GM12878 (cell line): Measurements from ENCODE around the gene SPANXN4. TPM values are rescaled to one million over a fixed set of nuclear protein-coding genes. Genes with fewer than 3 reads are reported as not detected.

ENCODE experiments used
- ATAC-seq: fragments of 200-7000 bp; cut with Tn5 transposase; 3 replicates; pipeline ENCODE4 v1.9.1; 2020; ENCODE audit warnings: mild to moderate bottlenecking, moderate library complexity
- BruUV-seq: library from RNA; stranded (reverse); fragments of 400-500 nt; replicated peaks from 2 replicates; lab custom pipeline; 2021; lab: Mats Ljungman, UMichigan
- CTCF ChIA-PET: fragments of 300-600 bp; sonication (Branson Sonifier 250); formaldehyde crosslinking; extraction: SDS; loops from one replicate; lab custom pipeline; 2021; ENCODE audit warnings: inconsistent platforms; lab: Yijun Ruan, JAX
- POLR2A ChIA-PET: fragments of 350-600 bp; formaldehyde crosslinking; extraction: SDS; loops from one replicate; lab custom pipeline; 2021; ENCODE audit warnings: inconsistent platforms; lab: Charles Lee
- RAD21 ChIA-PET: fragments of 300-600 bp; sonication (Branson Sonifier 250); formaldehyde crosslinking; loops from one replicate; lab custom pipeline; 2023; ENCODE audit warnings: antibody characterized with exemption; ENCODE audit not compliant: unreplicated experiment; lab: Charles Lee
- SMC1A ChIA-PET: fragments of 300-600 bp; sonication (Branson Sonifier 250); formaldehyde crosslinking; loops from one replicate; lab custom pipeline; 2023; ENCODE audit not compliant: unreplicated experiment, uncharacterized antibody; lab: Charles Lee
- DNase-seq: peaks from one replicate; pipeline ENCODE4 v3.0.0-alpha.2; 2011; ENCODE audit warnings: low read depth, low spot score
- FAIRE-seq: peaks from 3 replicates; lab custom pipeline; 2011; peaks lifted over from hg19 to GRCh38; lab: Jason Lieb, UNC
- H2AFZ ChIP-seq: 2 replicates; pipeline ENCODE4 v1.6.0; 2011; ENCODE audit warnings: low read depth, low read length, control low read depth; ENCODE audit not compliant: control insufficient read depth
- H3K27ac ChIP-seq: 2 replicates; pipeline ENCODE4 v1.5.1; 2011; ENCODE audit warnings: control low read depth; ENCODE audit not compliant: control insufficient read depth, insufficient read depth
- H3K27me3 ChIP-seq, 2 experiments: replicated peaks in 1 of 2; 2 replicates each; pipeline versions ENCODE4 v1.6.0 to v1.6.1; 2011; ENCODE audit warnings: low read length in 1 of 2; ENCODE audit not compliant: control insufficient read depth in 2 of 2, insufficient read depth in 2 of 2
- H3K36me3 ChIP-seq, 2 experiments: 2 replicates each; pipeline ENCODE4 v1.5.1; 2011; ENCODE audit warnings: low read length in 1 of 2; ENCODE audit not compliant: control insufficient read depth in 2 of 2, insufficient read depth in 2 of 2
- H3K4me1 ChIP-seq: 2 replicates; pipeline ENCODE4 v1.6.1; 2011; ENCODE audit warnings: mild to moderate bottlenecking, low read length, moderate library complexity, mixed read lengths; ENCODE audit not compliant: control insufficient read depth, insufficient read depth
- H3K4me2 ChIP-seq: 2 replicates; pipeline ENCODE4 v1.6.0; 2011; ENCODE audit warnings: control low read depth; ENCODE audit not compliant: control insufficient read depth, insufficient read depth
- H3K4me3 ChIP-seq: fragments of 200-600 bp; sonication (generic); 2 replicates; pipeline ENCODE4 v1.5.1; 2016
- H3K79me2 ChIP-seq: 2 replicates; pipeline ENCODE4 v1.6.0; 2011; ENCODE audit warnings: low read length; ENCODE audit not compliant: control insufficient read depth, insufficient read depth
- H3K9ac ChIP-seq: 2 replicates; pipeline ENCODE4 v1.8.0; 2011; ENCODE audit warnings: low read length, control low read depth, mixed read lengths; ENCODE audit not compliant: control insufficient read depth, insufficient read depth
- H3K9me3 ChIP-seq: replicated peaks from 3 replicates; pipeline ENCODE4 v1.5.1; 2011; ENCODE audit warnings: mild to moderate bottlenecking, low read length; ENCODE audit not compliant: control insufficient read depth, insufficient read depth
- H4K20me1 ChIP-seq: 2 replicates; pipeline ENCODE4 v1.6.0; 2011; ENCODE audit not compliant: control insufficient read depth, insufficient read depth
- CBFB ChIP-seq: IDR thresholded peaks from 2 replicates; pipeline ENCODE4 v1.6.1; 2016; ENCODE audit warnings: antibody characterized with exemption, low read depth
- CBX5 ChIP-seq: sonication (generic); IDR thresholded peaks from 2 replicates; pipeline ENCODE4 v1.6.1; 2016; ENCODE audit warnings: low read depth, moderate library complexity, mild to moderate bottlenecking, inconsistent platforms
- ETV6 ChIP-seq, 2 experiments: fragments of 450-650 bp in 1 of 2; IDR thresholded peaks in 1 of 2; conservative IDR thresholded peaks in 1 of 2; 2 replicates each; pipeline ENCODE4 v1.6.1; 2014; ENCODE audit warnings: antibody characterized with exemption in 1 of 2, borderline replicate concordance in 1 of 2, low read depth in 1 of 2, mild to moderate bottlenecking in 1 of 2, moderate library complexity in 1 of 2
- HDAC2 ChIP-seq: fragments of 200-600 bp; sonication (generic); IDR thresholded peaks from 2 replicates; pipeline ENCODE4 v1.6.1; 2017
- KAT2A ChIP-seq: conservative IDR thresholded peaks from 2 replicates; pipeline ENCODE4 v1.6.1; 2011; ENCODE audit warnings: low read depth, low read length; ENCODE audit not compliant: control insufficient read depth
- MTA2 ChIP-seq: fragments of 450-650 bp; IDR thresholded peaks from 2 replicates; pipeline ENCODE4 v1.6.1; 2016; ENCODE audit warnings: low read depth, mild to moderate bottlenecking, moderate library complexity
- RAD21 ChIP-seq: IDR thresholded peaks from 2 replicates; pipeline ENCODE4 v1.6.1; 2011; ENCODE audit warnings: mild to moderate bottlenecking, low read depth, low read length, moderate library complexity; ENCODE audit not compliant: insufficient read depth
- RAD51 ChIP-seq: fragments of 450-650 bp; IDR thresholded peaks from 2 replicates; pipeline ENCODE4 v1.6.1; 2016; ENCODE audit warnings: moderate library complexity, mild to moderate bottlenecking, inconsistent platforms
- TBL1XR1 ChIP-seq: IDR thresholded peaks from 2 replicates; pipeline ENCODE4 v1.6.1; 2012; ENCODE audit warnings: low read depth, low read length, improper control_type of control experiment
- ZNF217 ChIP-seq: fragments of 450-650 bp; IDR thresholded peaks from 2 replicates; pipeline ENCODE4 v1.6.1; 2017; ENCODE audit warnings: antibody characterized with exemption, mild to moderate bottlenecking
- ZSCAN29 ChIP-seq: fragments of 450-650 bp; IDR thresholded peaks from 2 replicates; pipeline ENCODE4 v1.6.1; 2017; ENCODE audit warnings: mild to moderate bottlenecking, moderate library complexity
- WGBS: methylation state at CpG from one replicate; pipeline ENCODE4 v1.1.6; 2016; ENCODE audit warnings: low lambda C conversion rate; ENCODE audit not compliant: insufficient replicate concordance, insufficient coverage; ENCODE audit errors: missing lambda C conversion rate; 5-methylcytosine and 5-hydroxymethylcytosine counted together
- in situ Hi-C: fragments of 300-500 bp; cut with MboI; formaldehyde crosslinking; loops from 9 replicates; pipeline ENCODE4 v1.14.3; 2018; ENCODE audit warnings: mixed read lengths
- intact Hi-C: fragments of 100-400 bp; cut with micrococcal nuclease; formaldehyde crosslinking; loops from one replicate; pipeline ENCODE4 v1.14.2; 2022; ENCODE audit not compliant: unreplicated experiment
- polyA plus RNA-seq, 11 experiments: library from polyadenylated mRNA; depleted of rRNA in 4 of 11; unstranded in 6 of 11; stranded (reverse) in 5 of 11; fragments of >200 nt; fragmentation: Nextera tagmentation in 4 of 11; fragmentation: Illumina TruSeq in 1 of 11; extraction: Ambion mirVana in 4 of 11; extraction: Trizol in 1 of 11; gene quantifications; 1 replicate in 1 of 11; 2 replicates in 10 of 11; pipeline versions ENCODE4 v1.2.1 to v1.2.3, GENCODE V29; 2011 to 2016; ENCODE audit warnings: inconsistent platforms in 2 of 11, missing spikeins in 2 of 11, low read depth in 1 of 11
- total RNA-seq, 4 experiments: library from RNA; depleted of rRNA in 3 of 4; stranded (reverse); fragments of >200 nt in 3 of 4; fragmentation: Illumina TruSeq in 1 of 4; extraction: Trizol in 1 of 4; gene quantifications; 2 replicates each; pipeline versions ENCODE4 v1.2.1 to v1.2.3, GENCODE V29; 2013 to 2021
- TF ChIP-seq, protein P1 (sequence below): IDR thresholded peaks from 2 replicates; pipeline ENCODE4 v1.6.1; 2012; ENCODE audit warnings: low read depth, low read length, improper control_type of control experiment
- TF ChIP-seq, protein P2 (sequence below): fragments of 450-650 bp; IDR thresholded peaks from 2 replicates; pipeline ENCODE4 v1.6.1; 2016; ENCODE audit warnings: mild to moderate bottlenecking, moderate library complexity, borderline replicate concordance

SPANXN4 gene
- total and polyA plus RNA-seq, 10 of the 15 experiments (the other 5 are each of a cell fraction or from before 2014, with no cell fraction given) = not detected

DNA sequence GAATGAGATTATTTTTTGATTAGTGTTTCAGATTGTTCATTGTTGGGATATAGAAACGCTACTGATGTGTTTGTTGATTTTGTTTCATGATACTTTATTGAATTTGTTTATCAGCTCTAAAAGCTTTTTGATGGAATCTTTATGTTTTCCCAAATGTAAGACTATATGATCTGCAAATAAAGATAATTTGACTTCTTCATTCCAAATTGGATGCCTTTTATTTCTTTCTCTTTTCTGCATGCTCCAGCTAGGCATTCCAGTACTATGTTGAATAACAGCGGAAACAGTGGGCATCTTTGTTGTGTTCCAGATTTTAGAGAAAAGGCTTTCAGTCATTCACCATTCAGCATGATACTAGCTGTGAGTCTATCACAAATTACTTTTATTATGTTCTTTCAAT, 21.8 kb downstream of the SPANXN4 start:
- H3K36me3 ChIP-seq = no peaks in the 10 kb centered on the region
- H3K9me3 ChIP-seq = no peaks in the 10 kb centered on the region
- H3K4me1 ChIP-seq = no peaks in the 10 kb centered on the region
- no peak overlapping the region for H3K4me2 ChIP-seq
- WGBS = 48% methylated on average over 2 of the region's 2 CpGs
- no peak overlapping the region for H3K27ac ChIP-seq
- BruUV-seq = no TSS peak
- DNase-seq (no peak), ATAC-seq (no peak), FAIRE-seq (no peak)
- in situ Hi-C loops (no loop called here), intact Hi-C loops (no loop called here)
- SMC1A ChIA-PET = no interaction called here
- no peak overlapping the region for H2AFZ ChIP-seq
- POLR2A ChIA-PET = no interaction called here
- no peaks in the 10 kb centered on the region for H3K27me3 ChIP-seq
- H3K79me2 ChIP-seq = no peaks in the 10 kb centered on the region
- no peak overlapping the region for H3K4me3 ChIP-seq
- no peak overlapping the region for H3K9ac ChIP-seq
- CTCF ChIA-PET = no interaction called here
- no peaks in the 10 kb centered on the region for H4K20me1 ChIP-seq
- TF ChIP-seq HDAC2 (no peak), CBFB (no peak), MTA2 (no peak), TBL1XR1 (no peak), CBX5 (no peak), ZSCAN29 (no peak), KAT2A (no peak), ZNF217 (no peak)
- TF ChIP-seq, protein P1, sequence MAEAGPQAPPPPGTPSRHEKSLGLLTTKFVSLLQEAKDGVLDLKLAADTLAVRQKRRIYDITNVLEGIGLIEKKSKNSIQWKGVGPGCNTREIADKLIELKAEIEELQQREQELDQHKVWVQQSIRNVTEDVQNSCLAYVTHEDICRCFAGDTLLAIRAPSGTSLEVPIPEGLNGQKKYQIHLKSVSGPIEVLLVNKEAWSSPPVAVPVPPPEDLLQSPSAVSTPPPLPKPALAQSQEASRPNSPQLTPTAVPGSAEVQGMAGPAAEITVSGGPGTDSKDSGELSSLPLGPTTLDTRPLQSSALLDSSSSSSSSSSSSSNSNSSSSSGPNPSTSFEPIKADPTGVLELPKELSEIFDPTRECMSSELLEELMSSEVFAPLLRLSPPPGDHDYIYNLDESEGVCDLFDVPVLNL = no peak
- RAD21 ChIA-PET = no interaction called here

DNA sequence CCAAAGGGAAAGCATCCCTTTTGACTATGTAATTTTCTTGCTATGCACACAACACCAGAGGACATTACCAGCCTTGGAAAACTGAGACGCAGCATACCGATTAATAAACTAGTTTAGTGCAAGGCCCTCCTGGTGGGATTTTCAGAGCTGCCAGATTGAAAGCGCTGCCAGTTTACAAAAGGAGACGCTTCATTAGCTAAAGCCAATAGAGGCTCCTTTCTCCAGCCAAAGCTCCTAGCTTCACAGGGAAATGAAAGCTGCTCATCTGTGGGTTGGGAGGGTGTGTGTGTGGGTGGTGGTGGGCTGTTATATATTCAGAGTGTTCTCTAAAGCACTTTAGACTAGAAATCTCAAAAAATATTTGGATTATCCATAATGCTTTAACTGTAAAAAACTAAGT, 32.4 kb downstream of the SPANXN4 start:
- no peaks in the 10 kb centered on the region for H3K9me3 ChIP-seq
- no TSS peak for BruUV-seq
- TF ChIP-seq, protein P2, sequence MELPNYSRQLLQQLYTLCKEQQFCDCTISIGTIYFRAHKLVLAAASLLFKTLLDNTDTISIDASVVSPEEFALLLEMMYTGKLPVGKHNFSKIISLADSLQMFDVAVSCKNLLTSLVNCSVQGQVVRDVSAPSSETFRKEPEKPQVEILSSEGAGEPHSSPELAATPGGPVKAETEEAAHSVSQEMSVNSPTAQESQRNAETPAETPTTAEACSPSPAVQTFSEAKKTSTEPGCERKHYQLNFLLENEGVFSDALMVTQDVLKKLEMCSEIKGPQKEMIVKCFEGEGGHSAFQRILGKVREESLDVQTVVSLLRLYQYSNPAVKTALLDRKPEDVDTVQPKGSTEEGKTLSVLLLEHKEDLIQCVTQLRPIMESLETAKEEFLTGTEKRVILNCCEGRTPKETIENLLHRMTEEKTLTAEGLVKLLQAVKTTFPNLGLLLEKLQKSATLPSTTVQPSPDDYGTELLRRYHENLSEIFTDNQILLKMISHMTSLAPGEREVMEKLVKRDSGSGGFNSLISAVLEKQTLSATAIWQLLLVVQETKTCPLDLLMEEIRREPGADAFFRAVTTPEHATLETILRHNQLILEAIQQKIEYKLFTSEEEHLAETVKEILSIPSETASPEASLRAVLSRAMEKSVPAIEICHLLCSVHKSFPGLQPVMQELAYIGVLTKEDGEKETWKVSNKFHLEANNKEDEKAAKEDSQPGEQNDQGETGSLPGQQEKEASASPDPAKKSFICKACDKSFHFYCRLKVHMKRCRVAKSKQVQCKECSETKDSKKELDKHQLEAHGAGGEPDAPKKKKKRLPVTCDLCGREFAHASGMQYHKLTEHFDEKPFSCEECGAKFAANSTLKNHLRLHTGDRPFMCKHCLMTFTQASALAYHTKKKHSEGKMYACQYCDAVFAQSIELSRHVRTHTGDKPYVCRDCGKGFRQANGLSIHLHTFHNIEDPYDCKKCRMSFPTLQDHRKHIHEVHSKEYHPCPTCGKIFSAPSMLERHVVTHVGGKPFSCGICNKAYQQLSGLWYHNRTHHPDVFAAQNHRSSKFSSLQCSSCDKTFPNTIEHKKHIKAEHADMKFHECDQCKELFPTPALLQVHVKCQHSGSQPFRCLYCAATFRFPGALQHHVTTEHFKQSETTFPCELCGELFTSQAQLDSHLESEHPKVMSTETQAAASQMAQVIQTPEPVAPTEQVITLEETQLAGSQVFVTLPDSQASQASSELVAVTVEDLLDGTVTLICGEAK = no peak
- TF ChIP-seq RAD51 (no peak), ETV6 (conservative IDR thresholded peaks at IDR 0.05 in 1 of 2, IDR thresholded peaks at IDR 0.05 in 1 of 2; ENCODE audit: borderline replicate concordance in 1 of 2, low read depth in 1 of 2) (no peak), RAD21 (no peak)

More for the DNA sequence above, 32.4 kb downstream of the SPANXN4 start:
- Histone ChIP-seq H4K20me1 (no peaks in the 10 kb centered on the region), H3K27ac (no peak overlapping the region), H3K9ac (no peak overlapping the region), H3K27me3 (no peaks in the 10 kb centered on the region), H3K4me3 (no peak overlapping the region), H3K4me1 (no peaks in the 10 kb centered on the region), H3K79me2 (no peaks in the 10 kb centered on the region), H2AFZ (no peak overlapping the region), H3K36me3 (no peaks in the 10 kb centered on the region), H3K4me2 (no peak overlapping the region)
- DNase-seq = no peak
- ChIA-PET POLR2A (no interaction called here), RAD21 (no interaction called here), SMC1A (no interaction called here), CTCF (no interaction called here)
- WGBS = 53% methylated on average over 4 of the region's 4 CpGs
- intact Hi-C loops = loop anchor here (10.0 kb wide), 1 partner anchor 57 kb away; no protein-coding TSS in a partner anchor
- FAIRE-seq = no peak
- in situ Hi-C loops = no loop called here
- ATAC-seq = no peak
